Measurements from ENCODE around the gene MAD1L1.

- TF ChIP-seq GATA2 (IDR thresholded peaks at IDR 0.05; ENCODE audit: low read depth, low read length) (no peak), GATA3 (IDR thresholded peaks at IDR 0.05; ENCODE audit: low read depth, low read length) (no peak)
Observed at GRCh38 chr7:1889556-1890181, 343.1 kb downstream of the MAD1L1 start.
